Embryonic facial prominence (tissue), 1 donor: ENCODE data around the gene PARVB.
"Not testable (repeated sequence)": the region's sequence is repeated elsewhere in the genome, so short reads cannot be mapped to it uniquely, and the experiment has no call there.

Source experiments
- DNase-seq: peaks from one replicate; pipeline ENCODE4 v3.0.0-alpha.2; 2016; ENCODE audit errors: extremely low spot score

The PARVB gene

GRCh38 chr22:44108806-44109385 is 84.8 kb downstream of the PARVB start:
- DNase-seq, result no peak

- DNase-seq, result no peak
These were observed 85.3 kb downstream of the PARVB start for GRCh38 chr22:44109416-44109815.

GRCh38 chr22:44110656-44111055 is 86.6 kb downstream of the PARVB start:
- not testable (repeated sequence) for DNase-seq

GRCh38 chr22:44111562-44112155 is 87.6 kb downstream of the PARVB start:
- no peak for DNase-seq

GRCh38 chr22:44112191-44112590 is 88.1 kb downstream of the PARVB start:
- no peak for DNase-seq

- DNase-seq, result no peak
These were observed 92.2 kb downstream of the PARVB start for GRCh38 chr22:44116331-44116730.

GRCh38 chr22:44116755-44117684 is 92.9 kb downstream of the PARVB start:
- no peak for DNase-seq

- DNase-seq, result no peak
These were observed 93.6 kb downstream of the PARVB start for GRCh38 chr22:44117746-44118145.

- DNase-seq, result no peak
These were observed 94.7 kb downstream of the PARVB start for GRCh38 chr22:44118645-44119315.

- no peak for DNase-seq
These were observed 95.7 kb downstream of the PARVB start for GRCh38 chr22:44119669-44120313.

- no peak for DNase-seq
These were observed 96.2 kb downstream of the PARVB start for GRCh38 chr22:44120314-44120704.

GRCh38 chr22:44125421-44125820 is 101.3 kb downstream of the PARVB start:
- DNase-seq, result no peak

- DNase-seq, result no peak
These were observed 102.7 kb downstream of the PARVB start for GRCh38 chr22:44126807-44127206.

GRCh38 chr22:44127356-44127755 is 103.3 kb downstream of the PARVB start:
- no peak for DNase-seq

GRCh38 chr22:44128958-44129618 is 105.0 kb downstream of the PARVB start:
- no peak for DNase-seq

GRCh38 chr22:44129619-44129976 is 105.5 kb downstream of the PARVB start:
- DNase-seq, result no peak

GRCh38 chr22:44130076-44130711 is 106.1 kb downstream of the PARVB start:
- no peak for DNase-seq

GRCh38 chr22:44131412-44131811 is 107.3 kb downstream of the PARVB start:
- DNase-seq, result no peak

- DNase-seq, result no peak
These were observed 108.0 kb downstream of the PARVB start for GRCh38 chr22:44131989-44132685.

GRCh38 chr22:44132724-44133123 is 108.6 kb downstream of the PARVB start:
- no peak for DNase-seq
